Ishikawa (cell line): ENCODE results near the gene UST.

Experiments used
- CEBPB ChIP-seq: IDR thresholded peaks from 2 replicates; pipeline ENCODE4 v1.6.1; 2012
- CREB1 ChIP-seq: IDR thresholded peaks from 2 replicates; pipeline ENCODE4 v1.6.1; 2012; ENCODE audit warnings: low read depth
- EP300 ChIP-seq: IDR thresholded peaks from 2 replicates; pipeline ENCODE4 v1.6.1; 2012; ENCODE audit warnings: borderline replicate concordance
- FOXM1 ChIP-seq: IDR thresholded peaks from 2 replicates; pipeline ENCODE4 v1.6.1; 2012; ENCODE audit warnings: low read depth, borderline replicate concordance
- NFIC ChIP-seq: IDR thresholded peaks from 2 replicates; pipeline ENCODE4 v1.6.1; 2012
- TAF1 ChIP-seq: IDR thresholded peaks from 2 replicates; pipeline ENCODE4 v1.6.1; 2012; ENCODE audit warnings: low read depth, mild to moderate bottlenecking
- TCF12 ChIP-seq: IDR thresholded peaks from 2 replicates; pipeline ENCODE4 v1.6.1; 2012; ENCODE audit warnings: low read depth
- YY1 ChIP-seq: IDR thresholded peaks from 2 replicates; pipeline ENCODE4 v1.6.1; 2012; ENCODE audit warnings: low read depth
- ZBTB7A ChIP-seq: IDR thresholded peaks from 2 replicates; pipeline ENCODE4 v1.6.1; 2012; ENCODE audit warnings: low read depth
- TF ChIP-seq, protein P1 (sequence below): IDR thresholded peaks from 2 replicates; pipeline ENCODE4 v1.6.1; 2012; ENCODE audit warnings: low read depth, mild to moderate bottlenecking

DNA sequence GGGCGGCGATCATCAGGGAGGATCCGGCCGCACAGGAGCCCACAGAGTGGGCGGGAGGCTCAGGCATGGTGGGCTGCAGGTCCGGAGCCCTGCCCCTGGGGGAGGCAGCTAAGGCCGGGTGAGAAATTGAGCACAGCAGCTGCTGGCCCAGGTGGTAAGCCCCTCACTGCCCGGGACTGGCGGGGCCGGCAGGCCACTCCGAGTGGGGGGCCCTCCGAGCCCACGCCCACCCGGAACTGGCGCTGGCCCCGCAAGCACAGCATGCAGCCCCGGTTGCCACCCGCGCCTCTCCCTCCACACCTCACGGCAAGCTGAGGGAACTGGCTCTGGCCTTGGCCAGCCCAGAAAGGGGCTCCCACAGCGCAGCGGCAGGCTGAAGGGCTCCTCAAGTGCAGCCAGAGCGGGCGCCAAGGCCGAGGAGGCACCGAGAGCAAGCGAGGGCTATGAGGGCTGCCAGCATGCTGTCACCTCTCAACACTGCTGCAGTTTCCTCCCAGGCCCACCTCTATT, 48.1 kb upstream of the UST start:
- TF ChIP-seq FOXM1: no peak
- TF ChIP-seq YY1: no peak
- TF ChIP-seq EP300: no peak
- TF ChIP-seq, protein P1, sequence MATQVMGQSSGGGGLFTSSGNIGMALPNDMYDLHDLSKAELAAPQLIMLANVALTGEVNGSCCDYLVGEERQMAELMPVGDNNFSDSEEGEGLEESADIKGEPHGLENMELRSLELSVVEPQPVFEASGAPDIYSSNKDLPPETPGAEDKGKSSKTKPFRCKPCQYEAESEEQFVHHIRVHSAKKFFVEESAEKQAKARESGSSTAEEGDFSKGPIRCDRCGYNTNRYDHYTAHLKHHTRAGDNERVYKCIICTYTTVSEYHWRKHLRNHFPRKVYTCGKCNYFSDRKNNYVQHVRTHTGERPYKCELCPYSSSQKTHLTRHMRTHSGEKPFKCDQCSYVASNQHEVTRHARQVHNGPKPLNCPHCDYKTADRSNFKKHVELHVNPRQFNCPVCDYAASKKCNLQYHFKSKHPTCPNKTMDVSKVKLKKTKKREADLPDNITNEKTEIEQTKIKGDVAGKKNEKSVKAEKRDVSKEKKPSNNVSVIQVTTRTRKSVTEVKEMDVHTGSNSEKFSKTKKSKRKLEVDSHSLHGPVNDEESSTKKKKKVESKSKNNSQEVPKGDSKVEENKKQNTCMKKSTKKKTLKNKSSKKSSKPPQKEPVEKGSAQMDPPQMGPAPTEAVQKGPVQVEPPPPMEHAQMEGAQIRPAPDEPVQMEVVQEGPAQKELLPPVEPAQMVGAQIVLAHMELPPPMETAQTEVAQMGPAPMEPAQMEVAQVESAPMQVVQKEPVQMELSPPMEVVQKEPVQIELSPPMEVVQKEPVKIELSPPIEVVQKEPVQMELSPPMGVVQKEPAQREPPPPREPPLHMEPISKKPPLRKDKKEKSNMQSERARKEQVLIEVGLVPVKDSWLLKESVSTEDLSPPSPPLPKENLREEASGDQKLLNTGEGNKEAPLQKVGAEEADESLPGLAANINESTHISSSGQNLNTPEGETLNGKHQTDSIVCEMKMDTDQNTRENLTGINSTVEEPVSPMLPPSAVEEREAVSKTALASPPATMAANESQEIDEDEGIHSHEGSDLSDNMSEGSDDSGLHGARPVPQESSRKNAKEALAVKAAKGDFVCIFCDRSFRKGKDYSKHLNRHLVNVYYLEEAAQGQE: no peak
- TF ChIP-seq NFIC: no peak
- no peak for TF ChIP-seq CREB1
- no peak for TF ChIP-seq CEBPB
- no peak for TF ChIP-seq ZBTB7A
- TF ChIP-seq TCF12: no peak
- TF ChIP-seq TAF1: no peak
